Thyroid gland (tissue), 4 donors: Measurements from ENCODE around the gene OTOG.

Source experiments
- CTCF ChIP-seq, 6 experiments: fragments of 200-600 bp in 3 of 6; fragments of 450-650 bp in 3 of 6; sonication (generic) in 3 of 6; IDR thresholded peaks; one replicate each; pipeline ENCODE4 v1.5.1; 2016 to 2019; ENCODE audit warnings: antibody characterized with exemption in 6 of 6, mild to moderate bottlenecking in 2 of 6, inconsistent platforms in 1 of 6, moderate library complexity in 1 of 6
- POLR2A ChIP-seq, 2 donors: fragments of 450-650 bp; IDR thresholded peaks; one replicate each; pipeline ENCODE4 v1.6.1; 2017; ENCODE audit warnings: antibody characterized with exemption in 2 of 2, mild to moderate bottlenecking in 2 of 2, moderate library complexity in 1 of 2

GRCh38 chr11:17554487-17554886, 7.4 kb downstream of the OTOG start:
- TF ChIP-seq POLR2A (IDR thresholded peaks at IDR 0.05), result no peak
- TF ChIP-seq CTCF (IDR thresholded peaks at IDR 0.05), result no peak
